ENCODE data around the gene FBRSL1.

Gene FBRSL1

DNA sequence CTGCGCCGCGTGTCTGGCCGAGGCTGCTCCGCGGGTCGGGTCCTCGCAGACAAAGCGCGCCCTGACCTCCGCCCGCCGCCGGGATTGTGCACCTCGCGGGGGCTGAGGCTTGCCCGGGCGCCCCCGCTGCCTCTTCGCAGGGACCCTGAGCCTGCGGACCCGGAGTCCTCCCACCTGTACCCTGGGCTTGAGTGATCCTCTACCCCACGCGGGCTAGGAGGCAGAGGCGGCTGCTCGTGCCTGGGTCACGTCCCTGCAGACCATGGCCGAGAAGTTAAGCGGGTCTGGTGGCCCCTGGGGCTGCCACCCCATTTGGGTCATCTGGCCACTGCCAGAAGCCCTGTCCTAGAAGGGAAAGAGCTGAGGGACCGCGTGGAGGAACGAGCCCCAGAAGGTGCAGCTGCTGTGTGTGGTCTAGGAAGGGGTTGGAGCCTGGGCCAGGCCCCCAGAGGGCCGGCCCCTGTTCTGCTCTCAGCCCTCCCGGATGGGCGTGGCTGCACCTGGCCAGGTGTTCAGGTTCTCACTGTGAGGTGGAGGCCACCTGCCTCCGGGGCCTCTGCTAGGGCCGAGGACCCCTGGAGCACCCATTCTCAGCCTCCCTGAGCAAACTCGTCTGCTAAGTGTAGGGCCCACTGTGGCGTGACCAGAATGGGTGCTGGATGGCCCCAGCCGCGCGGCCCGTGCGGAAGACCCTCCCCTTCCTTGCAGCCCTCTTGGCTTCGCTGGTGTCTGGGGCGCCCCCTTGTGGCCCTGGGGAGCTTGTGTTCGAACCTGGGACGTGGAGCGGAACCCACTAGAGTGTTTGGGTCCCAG lies 70.9 kb downstream of the FBRSL1 start:
- DNase-seq, result peak; percentile 40

All from NCI-H1048 (cell line).